Endothelial cell of umbilical vein (primary cell): ENCODE data around the gene KAZALD1. TPM values are rescaled to one million over a fixed set of nuclear protein-coding genes. Genes with fewer than 3 reads are reported as not detected.

Experiments
- BruUV-seq: library from RNA; stranded (reverse); fragments of 400-500 nt; replicated peaks from 2 replicates; lab custom pipeline; 2021; lab: Mats Ljungman, UMichigan
- CTCF ChIA-PET: fragments of 300-600, 350-600 bp; sonication (Branson Sonifier 250); formaldehyde crosslinking; loops from one replicate; lab custom pipeline; 2021; ENCODE audit warnings: antibody characterized with exemption, inconsistent platforms; lab: Charles Lee
- POLR2A ChIA-PET: fragments of 300-600, 350-600 bp; sonication (Branson Sonifier 250); formaldehyde crosslinking; loops from one replicate; lab custom pipeline; 2021; ENCODE audit warnings: antibody characterized with exemption, inconsistent platforms; lab: Charles Lee
- DNase-seq: peaks from one replicate; pipeline ENCODE4 v3.0.0-alpha.2; 2011; ENCODE audit warnings: low read depth, low spot score
- FAIRE-seq: peaks from 2 replicates; lab custom pipeline; 2011; peaks lifted over from hg19 to GRCh38; lab: Jason Lieb, UNC
- H2AFZ ChIP-seq: 2 replicates; pipeline ENCODE4 v1.6.0; 2012; ENCODE audit warnings: low read depth, low read length, control low read depth, inconsistent platforms
- H3K27ac ChIP-seq: 2 replicates; pipeline ENCODE4 v1.5.1; 2011; ENCODE audit warnings: low read depth, mild to moderate bottlenecking, control low read depth, low read length, moderate library complexity; ENCODE audit not compliant: insufficient read depth
- H3K27me3 ChIP-seq, 2 experiments: 2 replicates each; pipeline versions ENCODE4 v1.6.0 to v1.6.1; 2011; ENCODE audit warnings: low read length in 2 of 2, mixed read lengths in 1 of 2; ENCODE audit not compliant: control insufficient read depth in 2 of 2, insufficient read depth in 2 of 2
- H3K36me3 ChIP-seq, 2 experiments: 2 replicates in 1 of 2; 3 replicates in 1 of 2; pipeline ENCODE4 v1.5.1; 2011; ENCODE audit warnings: low read length in 2 of 2, mild to moderate bottlenecking in 1 of 2, moderate library complexity in 1 of 2; ENCODE audit not compliant: control insufficient read depth in 2 of 2, insufficient read depth in 2 of 2; ENCODE audit errors: extremely low read depth in 1 of 2
- H3K4me1 ChIP-seq: 3 replicates; pipeline ENCODE4 v1.5.1; 2011; ENCODE audit warnings: mild to moderate bottlenecking, low read length; ENCODE audit not compliant: control insufficient read depth, insufficient read depth; ENCODE audit errors: extremely low read depth
- H3K4me2 ChIP-seq: 2 replicates; pipeline ENCODE4 v1.6.1; 2011; ENCODE audit warnings: low read length, control low read depth, mixed read lengths; ENCODE audit not compliant: insufficient read depth
- H3K4me3 ChIP-seq, 3 experiments: fragments of 200-600 bp in 1 of 3; sonication (generic), shearing (Covaris generic) in 1 of 3; replicated peaks in 1 of 3; 2 replicates each; pipeline ENCODE4 v1.5.1; 2011 to 2016; ENCODE audit warnings: control low read depth in 3 of 3, low read length in 3 of 3, mild to moderate bottlenecking in 2 of 3, inconsistent platforms in 1 of 3, low read depth in 1 of 3, moderate library complexity in 1 of 3; ENCODE audit not compliant: insufficient read depth in 1 of 3
- H3K79me2 ChIP-seq: 2 replicates; pipeline ENCODE4 v1.6.0; 2012; ENCODE audit warnings: low read length, inconsistent platforms; ENCODE audit not compliant: control insufficient read depth, insufficient read depth
- H3K9ac ChIP-seq: replicated peaks from 2 replicates; pipeline ENCODE3; 2011; ENCODE audit warnings: low read length, control low read depth; ENCODE audit not compliant: insufficient read depth; ENCODE audit errors: extremely low read depth
- H3K9me1 ChIP-seq: replicated peaks from 3 replicates; pipeline ENCODE4 v1.6.0; 2011; ENCODE audit warnings: mild to moderate bottlenecking, low read length; ENCODE audit not compliant: control insufficient read depth, insufficient read depth; ENCODE audit errors: extremely low read depth
- H3K9me3 ChIP-seq: replicated peaks from 2 replicates; pipeline ENCODE4 v1.5.1; 2012; ENCODE audit warnings: low read length, inconsistent platforms; ENCODE audit not compliant: control insufficient read depth, insufficient read depth
- H4K20me1 ChIP-seq: replicated peaks from 2 replicates; pipeline ENCODE3; 2011; ENCODE audit warnings: mild to moderate bottlenecking, low read length; ENCODE audit not compliant: control insufficient read depth, insufficient read depth; ENCODE audit errors: extremely low read depth
- EZH2 ChIP-seq: IDR thresholded peaks from 2 replicates; pipeline ENCODE4 v1.6.1; 2012; ENCODE audit warnings: borderline replicate concordance, low read depth, mild to moderate bottlenecking, moderate library complexity, low read length, inconsistent platforms; ENCODE audit not compliant: severe bottlenecking
- MAX ChIP-seq: IDR thresholded peaks from 2 replicates; pipeline ENCODE4 v1.6.1; 2011; ENCODE audit not compliant: insufficient read depth, insufficient read length
- POLR2AphosphoS5 ChIP-seq: IDR thresholded peaks from 2 replicates; pipeline ENCODE4 v1.6.1; 2012; ENCODE audit warnings: low read depth, mild to moderate bottlenecking, control low read depth, low read length, moderate library complexity; ENCODE audit not compliant: insufficient read depth
- dilution Hi-C: fragments of 300-500 bp; cut with MboI; formaldehyde crosslinking; loops from one replicate; pipeline ENCODE4 v1.15.0; 2019; ENCODE audit warnings: low sequenced_read_pairs; ENCODE audit not compliant: extremely low pct_ligation_motif_present
- intact Hi-C: fragments of 100-400 bp; cut with micrococcal nuclease; formaldehyde crosslinking; loops from one replicate; pipeline ENCODE4 v1.10.0; 2022
- polyA plus RNA-seq, 4 experiments: library from polyadenylated mRNA; depleted of rRNA in 3 of 4; stranded (reverse) in 3 of 4; unstranded in 1 of 4; fragments of >200 nt; gene quantifications; 2 replicates each; pipeline versions ENCODE4 v1.2.1 to v1.2.3, GENCODE V29; 2011 to 2012; ENCODE audit warnings: missing spikeins in 1 of 4
- total RNA-seq: library from RNA; stranded (reverse); gene quantifications from 2 replicates; pipeline ENCODE4 v1.2.3, GENCODE V29; 2021
- TF ChIP-seq, protein P1 (sequence below), 2 donors: IDR thresholded peaks; 1 replicate in 1 of 2; 2 replicates in 1 of 2; pipeline ENCODE4 v1.5.1; 2011; ENCODE audit warnings: low read length in 2 of 2, mild to moderate bottlenecking in 2 of 2, moderate library complexity in 2 of 2, control low read depth in 1 of 2, inconsistent platforms in 1 of 2, low read depth in 1 of 2; ENCODE audit not compliant: insufficient read depth in 1 of 2; ENCODE audit errors: extremely low read depth in 1 of 2

Gene KAZALD1
- total and polyA plus RNA-seq, 2 donors (not counting 3 experiments of a cell fraction or from before 2014, with no cell fraction given), result 3.0 to 3.3 TPM

DNA sequence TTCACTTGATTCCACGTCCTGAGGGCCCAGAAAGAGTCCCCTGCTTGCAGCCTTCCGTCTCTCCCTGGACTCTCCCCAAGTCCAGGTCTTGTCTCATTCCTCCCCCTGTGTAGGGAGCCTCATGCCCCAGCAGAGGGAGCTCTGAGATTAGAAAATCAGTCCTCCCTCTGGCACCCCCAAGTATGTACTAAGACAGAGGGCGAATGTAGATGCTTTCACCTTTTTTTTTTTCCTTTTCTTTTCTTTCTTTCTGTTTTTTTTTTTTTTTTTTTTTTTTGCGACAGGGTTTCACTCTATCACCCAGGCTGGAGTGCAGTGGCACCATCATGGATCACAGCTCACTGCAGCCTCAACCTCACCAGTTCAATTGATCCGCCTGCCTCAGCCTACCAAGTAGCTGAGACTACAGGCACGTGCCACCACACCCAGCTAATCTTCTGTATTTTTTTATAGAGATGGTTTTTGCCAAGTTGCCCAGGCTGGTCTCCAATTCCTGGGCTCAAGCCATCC is 20.5 kb upstream of the KAZALD1 start:
- H3K9me1 ChIP-seq, result no peaks in the 10 kb centered on the region
- intact Hi-C loops (loop anchor here (1.0 kb wide), 2 partner anchors 9 to 25 kb away; no protein-coding TSS in a partner anchor), dilution Hi-C loops (no loop called here)
- BruUV-seq, result no TSS peak
- no peak overlapping the region for H3K4me2 ChIP-seq
- H3K36me3 ChIP-seq, result peaks cover 10 to 33% of the 10 kb centered on the region in 2 experiments
- FAIRE-seq, result peak; percentile 87
- no peak for TF ChIP-seq MAX
- TF ChIP-seq, protein P1, sequence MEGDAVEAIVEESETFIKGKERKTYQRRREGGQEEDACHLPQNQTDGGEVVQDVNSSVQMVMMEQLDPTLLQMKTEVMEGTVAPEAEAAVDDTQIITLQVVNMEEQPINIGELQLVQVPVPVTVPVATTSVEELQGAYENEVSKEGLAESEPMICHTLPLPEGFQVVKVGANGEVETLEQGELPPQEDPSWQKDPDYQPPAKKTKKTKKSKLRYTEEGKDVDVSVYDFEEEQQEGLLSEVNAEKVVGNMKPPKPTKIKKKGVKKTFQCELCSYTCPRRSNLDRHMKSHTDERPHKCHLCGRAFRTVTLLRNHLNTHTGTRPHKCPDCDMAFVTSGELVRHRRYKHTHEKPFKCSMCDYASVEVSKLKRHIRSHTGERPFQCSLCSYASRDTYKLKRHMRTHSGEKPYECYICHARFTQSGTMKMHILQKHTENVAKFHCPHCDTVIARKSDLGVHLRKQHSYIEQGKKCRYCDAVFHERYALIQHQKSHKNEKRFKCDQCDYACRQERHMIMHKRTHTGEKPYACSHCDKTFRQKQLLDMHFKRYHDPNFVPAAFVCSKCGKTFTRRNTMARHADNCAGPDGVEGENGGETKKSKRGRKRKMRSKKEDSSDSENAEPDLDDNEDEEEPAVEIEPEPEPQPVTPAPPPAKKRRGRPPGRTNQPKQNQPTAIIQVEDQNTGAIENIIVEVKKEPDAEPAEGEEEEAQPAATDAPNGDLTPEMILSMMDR (IDR thresholded peaks at IDR 0.05; ENCODE audit: extremely low read depth in 1 of 2, insufficient read depth in 1 of 2, low read depth in 1 of 2, low read length in 2 of 2), result peak; percentile 82
- H3K4me1 ChIP-seq, result peaks cover 11% of the 10 kb centered on the region
- peaks cover 2 to 5% of the 10 kb centered on the region in 2 experiments for H3K27me3 ChIP-seq
- H4K20me1 ChIP-seq, result no peaks in the 10 kb centered on the region
- ChIA-PET POLR2A (interaction anchor here (0.6 kb wide), 2 partner anchors 20 to 57 kb away, joined by 3 to 9 read pairs; no protein-coding TSS in a partner anchor), CTCF (interaction anchor here (0.6 to 9.9 kb wide), 22 partner anchors 11 to 1599 kb away, joined by 3 to 165 read pairs (median 4); partner anchors contain the start of genes KAZALD1, PDZD7 and SFXN3)
- H3K79me2 ChIP-seq, result no peaks in the 10 kb centered on the region
- no peak overlapping the region for H3K27ac ChIP-seq
- peak; percentile 83 for DNase-seq
- H3K9me3 ChIP-seq, result no peaks in the 10 kb centered on the region
- H2AFZ ChIP-seq, result no peak overlapping the region
- H3K4me3 ChIP-seq, result no peak overlapping the region
- no peak overlapping the region for H3K9ac ChIP-seq

- Histone ChIP-seq H3K27ac (peak overlapping the region; percentile 71), H3K79me2 (no peaks in the 10 kb centered on the region), H3K27me3 (peaks cover 10 to 11% of the 10 kb centered on the region in 2 experiments), H3K4me3 (peak overlapping the region in 1 of 3 experiments; percentile 38), H2AFZ (no peak overlapping the region), H3K9ac (peak overlapping the region; percentile 74), H3K9me3 (no peaks in the 10 kb centered on the region), H3K36me3 (peaks cover 7 to 26% of the 10 kb centered on the region in 2 experiments), H3K9me1 (no peaks in the 10 kb centered on the region), H3K4me1 (peaks cover 11% of the 10 kb centered on the region), H3K4me2 (peak overlapping the region; percentile 33), H4K20me1 (no peaks in the 10 kb centered on the region)
- CTCF ChIA-PET, result interaction anchor here (0.7 to 9.9 kb wide), 14 partner anchors 8 to 240 kb away, joined by 3 to 165 read pairs (median 6); partner anchors contain the start of genes KAZALD1, PDZD7 and SFXN3
- no peak for DNase-seq
- intact Hi-C loops (no loop called here), dilution Hi-C loops (no loop called here)
- FAIRE-seq, result no peak
- POLR2A ChIA-PET, result interaction anchor here (1.1 to 1.7 kb wide), 2 partner anchors 10 to 11 kb away, joined by 3 to 6 read pairs; partner anchors contain the start of genes PDZD7 and SFXN3
- TF ChIP-seq POLR2AphosphoS5 (peak; percentile 7), EZH2 (no peak)
- no TSS peak for BruUV-seq
Measured at GRCh38 chr10:101042118-101042517, 19.7 kb upstream of the KAZALD1 start.
